PC-3 (cell line): ENCODE measurements around the gene SPTAN1.

ENCODE experiments used
- CTCF ChIP-seq: fragments of 300-600 bp; sonication (generic); conservative IDR thresholded peaks from 2 replicates; pipeline ENCODE4 v1.5.1; 2017; ENCODE audit warnings: antibody characterized with exemption, low read depth, mild to moderate bottlenecking, low read length
- EZH2 ChIP-seq: fragments of 300-600 bp; sonication (generic); IDR thresholded peaks from one replicate; pipeline ENCODE4 v1.6.1; 2017; ENCODE audit warnings: antibody characterized with exemption, mild to moderate bottlenecking, low read length; ENCODE audit not compliant: unreplicated experiment

- TF ChIP-seq EZH2 (no peak), CTCF (no peak)
These were observed 2.2 kb upstream of the SPTAN1 start for GRCh38 chr9:128550226-128550625.
